Esophagus (tissue), 2 donors: ENCODE measurements around the gene CFAP61. TPM values are rescaled to one million over a fixed set of nuclear protein-coding genes. Genes with fewer than 3 reads are reported as not detected.

Source experiments
- H3K27ac ChIP-seq, 2 donors: one replicate each; pipeline ENCODE4 v1.5.1; 2013; ENCODE audit warnings: low read depth in 2 of 2, mild to moderate bottlenecking in 2 of 2, inconsistent platforms in 1 of 2, low read length in 1 of 2, moderate library complexity in 1 of 2
- H3K27me3 ChIP-seq, 2 donors: one replicate each; pipeline ENCODE4 v1.6.1; 2013; ENCODE audit warnings: low read length in 2 of 2, control low read depth in 1 of 2, mild to moderate bottlenecking in 1 of 2; ENCODE audit not compliant: insufficient read depth in 2 of 2, control insufficient read depth in 1 of 2
- H3K36me3 ChIP-seq, 2 donors: one replicate each; pipeline ENCODE4 v1.6.1; 2013; ENCODE audit warnings: low read length in 1 of 2; ENCODE audit not compliant: control insufficient read depth in 2 of 2, insufficient read depth in 2 of 2
- H3K4me1 ChIP-seq, 2 donors: one replicate each; pipeline ENCODE4 v1.6.1; 2013; ENCODE audit warnings: low read length in 1 of 2; ENCODE audit not compliant: control insufficient read depth in 2 of 2, insufficient read depth in 2 of 2
- H3K4me3 ChIP-seq, 2 donors: one replicate each; pipeline ENCODE4 v1.5.1; 2013; ENCODE audit warnings: low read length in 2 of 2, mild to moderate bottlenecking in 2 of 2, low read depth in 1 of 2, moderate library complexity in 1 of 2
- H3K9me3 ChIP-seq, 2 donors: one replicate each; pipeline ENCODE4 v1.6.1; 2013; ENCODE audit warnings: mild to moderate bottlenecking in 2 of 2, low read depth in 1 of 2, low read length in 1 of 2, moderate library complexity in 1 of 2; ENCODE audit not compliant: control insufficient read depth in 2 of 2, insufficient read depth in 1 of 2
- WGBS, 2 donors: extraction: QIAGEN DNeasy Blood & Tissue Kit; methylation state at CpG; one replicate each; pipeline ENCODE4 v1.1.7; 2013; 5-methylcytosine and 5-hydroxymethylcytosine counted together
- polyA plus RNA-seq, 2 donors: library from polyadenylated mRNA; stranded (reverse); fragments of 200-250 nt; gene quantifications; one replicate each; pipeline ENCODE4 v1.2.3, GENCODE V29; 2013
- donor health status: healthy with polysubstance abuse.
- donor health status: Bipolar disorder and iron deficiency.

CFAP61 gene
- polyA plus RNA-seq, 2 donors = not detected

DNA sequence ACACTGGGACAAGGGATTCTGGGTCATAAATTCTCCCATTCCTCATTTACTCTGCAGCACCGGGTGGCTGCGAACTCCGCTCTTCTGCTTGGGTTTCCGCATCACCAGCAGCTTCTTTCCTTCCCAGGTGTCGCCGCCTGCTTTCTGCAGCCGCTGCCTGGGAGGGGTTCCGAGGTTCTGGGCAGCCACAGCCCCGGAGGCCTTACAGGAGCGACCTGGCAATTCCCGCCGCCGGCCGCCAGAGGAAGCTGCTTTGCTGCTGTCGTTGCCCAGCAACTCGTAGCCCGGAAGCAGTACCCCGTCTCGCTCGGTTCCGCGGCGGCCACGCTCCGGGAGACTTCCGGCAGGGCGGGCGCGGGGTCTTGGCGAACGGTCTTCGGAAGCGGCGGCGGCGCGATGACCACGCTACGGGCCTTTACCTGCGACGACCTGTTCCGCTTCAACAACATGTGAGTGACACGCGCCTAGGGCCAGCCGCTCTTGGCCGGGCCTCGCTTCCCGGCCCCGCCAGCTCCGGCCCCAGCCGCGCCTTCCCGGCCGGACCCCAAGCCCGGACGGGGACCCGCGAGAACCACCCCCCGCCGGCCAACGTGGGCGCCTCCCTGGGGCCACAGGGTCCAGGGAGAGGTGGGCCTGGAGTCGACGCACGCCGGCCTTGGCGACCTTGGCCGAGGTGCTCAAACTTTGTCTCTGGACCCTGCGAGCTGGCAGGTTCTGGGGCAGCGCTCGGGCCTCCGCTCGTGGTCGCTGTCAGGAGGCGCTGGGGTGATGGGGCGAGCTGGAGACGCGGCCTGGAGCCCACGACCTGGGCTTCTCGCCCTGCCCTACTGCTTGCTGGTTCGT, 35.1 kb upstream of the CFAP61 start, which contains the start of gene NAA20:
TSS of gene NAA20 (plus strand) at position 362 of the 843 bp plus-strand sequence. CDS start at position 397, 35 bp downstream.
- H3K4me1 ChIP-seq = peaks cover 0 to 6% of the 10 kb centered on the region in 2 donors
- peaks cover 0 to 4% of the 10 kb centered on the region in 2 donors for H3K36me3 ChIP-seq
- H3K27ac ChIP-seq = peak within 1 kb of the TSS; percentile 90 to 93
- no peaks in the 10 kb centered on the region for H3K9me3 ChIP-seq
- H3K27me3 ChIP-seq = no peaks in the 10 kb centered on the region
- 0% methylated on average over 79 to 81 of the region's 81 CpGs for WGBS, 2 donors
- peak within 1 kb of the TSS; percentile 91 to 100 for H3K4me3 ChIP-seq

DNA sequence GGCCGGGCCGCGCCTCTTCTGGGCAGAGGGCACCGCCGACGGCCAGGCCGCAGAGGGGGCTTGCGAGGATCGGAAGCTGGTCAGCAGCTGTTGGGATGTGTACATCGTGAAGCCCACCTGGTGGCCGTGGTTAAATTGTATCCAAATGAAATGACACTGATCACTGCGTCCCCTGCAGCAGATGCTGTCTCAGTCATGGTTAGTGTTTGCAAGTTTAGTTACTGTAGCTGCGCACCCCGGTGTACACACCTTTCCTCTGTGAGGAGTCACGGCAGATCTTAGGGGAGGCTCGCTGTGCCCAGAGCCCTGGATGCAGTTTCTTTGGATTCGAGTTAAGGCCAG, 34.5 kb upstream of the CFAP61 start:
- no peaks in the 10 kb centered on the region for H3K9me3 ChIP-seq
- peak overlapping the region; percentile 90 to 93 for H3K27ac ChIP-seq
- peaks cover 0 to 6% of the 10 kb centered on the region in 2 donors for H3K4me1 ChIP-seq
- peak overlapping the region; percentile 91 to 100 for H3K4me3 ChIP-seq
- no peaks in the 10 kb centered on the region for H3K27me3 ChIP-seq
- WGBS, 2 donors = 1 to 3% methylated on average over 17 of the region's 17 CpGs
- H3K36me3 ChIP-seq = peaks cover 0 to 6% of the 10 kb centered on the region in 2 donors

DNA sequence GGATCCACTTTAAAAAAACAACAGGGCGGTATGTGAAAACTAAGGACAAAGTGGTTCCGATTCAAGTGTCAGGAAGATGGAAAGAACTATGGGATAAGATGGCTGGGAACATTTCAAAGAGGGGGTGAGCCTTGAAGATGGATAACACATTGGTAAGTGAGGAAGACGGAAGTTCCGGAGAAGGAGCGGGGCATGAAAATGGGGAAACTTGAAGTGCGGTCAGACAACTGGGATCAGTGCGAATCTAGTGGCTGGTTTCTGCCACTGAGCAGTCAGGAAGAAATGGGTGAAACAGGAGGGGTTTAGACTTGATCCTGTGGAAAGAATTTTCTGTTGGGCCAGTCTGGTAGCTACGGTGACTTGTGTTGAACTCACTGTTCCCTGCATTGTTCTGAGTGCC, 34.0 kb upstream of the CFAP61 start:
- Histone ChIP-seq H3K27ac (peak overlapping the region; percentile 91 to 93), H3K4me1 (peaks cover 0 to 6% of the 10 kb centered on the region in 2 donors), H3K36me3 (peaks cover 0 to 9% of the 10 kb centered on the region in 2 donors), H3K27me3 (no peaks in the 10 kb centered on the region), H3K9me3 (no peaks in the 10 kb centered on the region), H3K4me3 (peak overlapping the region; percentile 24 to 91)
- 76 to 77% methylated on average over 8 of the region's 8 CpGs for WGBS, 2 donors

DNA sequence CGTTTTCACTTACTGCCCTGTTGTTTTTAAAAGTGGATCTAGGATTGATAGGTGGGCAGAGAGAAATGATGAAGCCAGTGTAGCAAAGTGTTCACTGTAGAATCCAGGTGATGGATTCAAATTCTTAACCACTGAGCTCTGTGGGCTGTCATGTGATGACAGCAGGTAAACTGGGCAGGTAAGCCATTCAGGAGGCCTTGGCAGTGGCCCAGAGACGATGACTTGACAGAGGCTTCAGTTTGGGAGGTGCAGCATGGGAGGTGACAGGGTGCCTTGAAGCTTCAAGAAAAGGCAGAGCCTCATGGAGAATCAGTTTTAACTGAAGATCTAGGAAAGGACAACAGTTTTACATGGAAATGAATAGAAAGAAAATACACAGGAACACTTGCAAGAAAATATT, 33.2 kb upstream of the CFAP61 start:
- Histone ChIP-seq H3K27me3 (no peaks in the 10 kb centered on the region), H3K4me1 (peaks cover 0 to 6% of the 10 kb centered on the region in 2 donors), H3K36me3 (peaks cover 0 to 9% of the 10 kb centered on the region in 2 donors), H3K4me3 (peak overlapping the region; percentile 8 to 91), H3K27ac (peak overlapping the region; percentile 77 to 91), H3K9me3 (no peaks in the 10 kb centered on the region)
- 62% methylated on average over 2 of the region's 2 CpGs for WGBS, 2 donors

DNA sequence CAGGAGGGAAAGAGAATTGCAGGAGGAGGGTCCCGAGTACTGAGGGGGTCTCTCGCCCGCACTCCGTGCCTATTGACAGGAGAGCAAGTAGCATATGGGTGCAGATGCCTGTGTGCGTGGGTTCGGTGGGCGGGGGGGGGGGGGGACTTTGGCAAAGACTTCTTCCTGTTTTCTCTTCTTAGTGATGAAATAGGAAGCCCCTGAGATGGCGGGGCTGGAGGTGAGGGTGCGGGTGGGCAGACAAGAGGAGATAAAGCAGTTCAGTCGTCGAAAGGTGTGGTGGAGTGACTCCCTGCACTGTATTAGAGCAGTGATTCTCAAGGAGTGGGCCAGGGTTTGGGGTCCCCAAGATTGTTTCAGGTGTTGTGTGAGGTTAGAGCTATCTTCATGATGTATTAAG, 31.4 kb upstream of the CFAP61 start:
- H3K9me3 ChIP-seq = no peaks in the 10 kb centered on the region
- H3K36me3 ChIP-seq = peaks cover 0 to 9% of the 10 kb centered on the region in 2 donors
- H3K4me3 ChIP-seq = no peak overlapping the region
- H3K27ac ChIP-seq = no peak overlapping the region
- WGBS, 2 donors = 86 to 87% methylated on average over 11 of the region's 11 CpGs
- peaks cover 0 to 6% of the 10 kb centered on the region in 2 donors for H3K4me1 ChIP-seq
- H3K27me3 ChIP-seq = no peaks in the 10 kb centered on the region

DNA sequence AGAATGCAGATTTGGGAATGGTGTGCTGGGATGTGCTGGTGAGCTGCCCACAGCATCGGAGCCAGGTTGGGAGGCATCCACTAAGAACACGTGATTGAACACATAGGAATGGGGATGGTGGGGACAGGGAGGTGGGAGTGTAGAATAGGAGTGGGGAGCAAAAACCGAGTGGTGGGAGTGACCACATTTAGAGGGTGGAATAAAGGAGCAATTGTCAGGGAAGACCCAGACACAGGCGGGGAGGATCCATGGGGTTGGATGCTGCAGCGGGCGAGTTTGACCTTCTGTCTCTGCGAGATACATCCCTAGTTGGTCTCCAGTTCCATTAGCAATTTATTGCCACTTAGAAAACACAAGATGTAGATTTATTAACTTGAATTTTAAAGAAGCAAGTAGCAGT, 30.5 kb upstream of the CFAP61 start:
- no peaks in the 10 kb centered on the region for H3K27me3 ChIP-seq
- 82 to 86% methylated on average over 7 of the region's 7 CpGs for WGBS, 2 donors
- H3K4me1 ChIP-seq = peaks cover 0 to 6% of the 10 kb centered on the region in 2 donors
- no peaks in the 10 kb centered on the region for H3K9me3 ChIP-seq
- no peak overlapping the region for H3K27ac ChIP-seq
- peaks cover 0 to 9% of the 10 kb centered on the region in 2 donors for H3K36me3 ChIP-seq
- no peak overlapping the region for H3K4me3 ChIP-seq

DNA sequence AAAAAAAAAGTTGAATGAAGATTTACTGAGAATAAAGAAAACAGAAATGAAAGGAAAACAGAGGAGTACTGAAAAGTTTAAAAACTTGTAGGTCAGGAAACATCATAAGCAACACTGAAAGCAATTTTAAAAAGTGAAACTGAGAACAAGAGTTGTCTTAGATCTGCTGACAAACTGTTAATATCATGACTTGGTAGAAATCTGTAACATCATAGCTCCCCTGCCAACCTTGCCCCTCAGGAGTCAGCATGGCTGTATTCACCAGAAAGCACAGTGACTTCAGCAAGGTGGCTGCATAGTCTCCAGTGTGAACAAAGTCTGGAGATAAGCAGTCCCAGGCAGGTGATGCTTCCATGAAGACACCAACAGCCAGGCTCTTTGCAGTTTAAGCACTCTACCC, 29.8 kb upstream of the CFAP61 start:
- Histone ChIP-seq H3K36me3 (peaks cover 0 to 9% of the 10 kb centered on the region in 2 donors), H3K9me3 (no peaks in the 10 kb centered on the region), H3K4me1 (peaks cover 0 to 6% of the 10 kb centered on the region in 2 donors), H3K4me3 (no peak overlapping the region), H3K27me3 (no peaks in the 10 kb centered on the region), H3K27ac (no peak overlapping the region)

DNA sequence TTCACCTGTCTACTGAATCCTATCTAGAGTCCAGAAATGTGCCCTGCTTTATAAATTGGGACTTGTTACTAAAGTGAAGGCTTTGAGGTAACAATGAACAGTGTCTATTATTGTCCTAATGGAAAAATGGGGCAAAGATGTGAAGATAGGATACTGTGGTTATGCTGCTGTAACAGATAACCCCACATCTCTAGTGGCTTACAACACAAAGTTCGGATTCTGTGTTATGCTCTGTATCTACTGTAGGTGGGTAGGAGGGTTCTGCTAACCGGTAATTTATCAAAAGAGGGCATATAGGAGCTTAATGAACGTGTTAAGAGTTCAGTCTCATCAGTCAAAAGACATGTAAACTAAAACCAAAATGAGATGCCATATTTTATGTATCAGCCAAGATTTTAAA, 28.9 kb upstream of the CFAP61 start:
- Histone ChIP-seq H3K4me1 (peaks cover 0 to 6% of the 10 kb centered on the region in 2 donors), H3K4me3 (no peak overlapping the region), H3K27me3 (no peaks in the 10 kb centered on the region), H3K36me3 (peaks cover 0 to 9% of the 10 kb centered on the region in 2 donors), H3K27ac (no peak overlapping the region), H3K9me3 (no peaks in the 10 kb centered on the region)
- WGBS, 2 donors = 86 to 96% methylated on average over 3 of the region's 3 CpGs

DNA sequence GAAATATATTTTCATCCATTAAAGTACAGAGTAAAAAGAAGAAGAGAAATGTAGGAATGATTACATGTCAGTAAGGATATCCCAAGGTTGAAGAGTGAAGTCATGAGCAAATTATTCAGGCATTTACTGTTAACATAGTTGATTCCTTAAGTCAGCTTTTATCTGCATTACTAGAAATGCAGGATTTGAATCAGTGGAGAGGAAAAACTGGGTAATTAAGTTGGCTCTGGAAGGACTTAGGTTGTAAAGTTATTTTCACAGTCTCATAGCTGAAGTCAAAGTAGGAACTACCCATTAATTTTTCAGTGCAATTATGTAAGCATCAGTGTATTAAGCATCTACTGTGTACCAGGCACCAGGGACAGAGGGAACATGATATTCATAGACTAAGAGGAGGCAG, 27.4 kb upstream of the CFAP61 start:
- peaks cover 0 to 9% of the 10 kb centered on the region in 2 donors for H3K36me3 ChIP-seq
- H3K4me1 ChIP-seq = peaks cover 0 to 6% of the 10 kb centered on the region in 2 donors
- H3K4me3 ChIP-seq = no peak overlapping the region
- H3K27ac ChIP-seq = no peak overlapping the region
- H3K27me3 ChIP-seq = no peaks in the 10 kb centered on the region
- no peaks in the 10 kb centered on the region for H3K9me3 ChIP-seq

DNA sequence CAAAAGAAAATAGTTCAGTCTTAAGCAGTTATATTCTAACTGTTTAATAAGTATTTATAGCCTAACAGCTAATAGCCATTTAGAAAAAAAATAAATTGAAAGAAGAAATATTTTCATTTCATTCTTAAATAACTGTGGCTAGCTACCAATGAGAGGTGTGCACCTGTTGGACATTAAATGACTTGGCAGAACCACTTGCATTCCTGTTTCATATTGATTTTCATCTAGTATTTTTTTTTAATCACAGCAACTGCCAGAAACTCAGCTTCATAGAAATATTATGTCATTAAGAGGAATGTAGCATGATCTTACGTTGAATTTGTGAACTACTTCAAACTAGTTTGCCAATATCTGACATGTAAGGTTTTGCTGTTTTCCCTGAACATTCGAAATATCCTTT, 25.0 kb upstream of the CFAP61 start:
- H3K36me3 ChIP-seq = peaks cover 0 to 5% of the 10 kb centered on the region in 2 donors
- H3K27me3 ChIP-seq = no peaks in the 10 kb centered on the region
- WGBS, 2 donors = 75 to 81% methylated on average over 2 of the region's 2 CpGs
- H3K4me3 ChIP-seq = no peak overlapping the region
- no peaks in the 10 kb centered on the region for H3K9me3 ChIP-seq
- H3K27ac ChIP-seq = no peak overlapping the region
- H3K4me1 ChIP-seq = no peaks in the 10 kb centered on the region
